HG03039 (cell line): ENCODE results near the gene IFNW1.
"Not testable (repeated sequence)": the region's sequence is repeated elsewhere in the genome, so short reads cannot be mapped to it uniquely, and the experiment has no call there.

Experiments
- ATAC-seq: cut with Tn5 transposase; IDR thresholded peaks from one replicate; pipeline ENCODE4 v1.9.1; 2021; ENCODE audit warnings: mild to moderate bottlenecking, moderate library complexity; ENCODE audit not compliant: unreplicated experiment

The IFNW1 gene

GRCh38 chr9:21141427-21141882 lies at the start of gene IFNW1:
Gene IFNW1 (minus strand): TSS chr9:21141832. CDS start chr9:21141570, 262 bp downstream.
- ATAC-seq: peak; percentile 70

DNA sequence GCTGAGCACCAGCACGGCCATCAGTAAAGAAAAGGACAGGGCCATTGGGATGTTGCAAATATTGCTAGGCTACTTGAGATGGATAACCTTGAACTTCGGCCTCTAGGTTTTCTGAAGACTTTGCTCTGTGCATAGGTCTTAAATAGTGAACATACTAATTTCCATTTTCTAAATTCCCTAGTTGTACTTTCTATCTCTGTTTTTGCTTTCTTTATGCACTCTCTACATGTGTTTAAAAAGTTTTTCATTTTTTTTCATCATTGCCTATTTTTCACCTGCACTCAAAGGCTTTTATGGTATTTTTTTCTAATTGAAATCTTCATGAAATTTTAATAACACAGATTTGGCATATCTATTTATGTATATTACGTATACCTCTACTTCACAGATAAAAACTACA lies 45.9 kb upstream of the IFNW1 start, which contains the start of gene IFNA4:
Gene IFNA4 (minus strand): TSS at position 101 of the 400 bp plus-strand sequence. CDS start 56 bp downstream, at position 45.
- ATAC-seq: not testable (repeated sequence)

GRCh38 chr9:21182810-21183736 lies 41.4 kb upstream of the IFNW1 start:
- peak; percentile 90 for ATAC-seq

DNA sequence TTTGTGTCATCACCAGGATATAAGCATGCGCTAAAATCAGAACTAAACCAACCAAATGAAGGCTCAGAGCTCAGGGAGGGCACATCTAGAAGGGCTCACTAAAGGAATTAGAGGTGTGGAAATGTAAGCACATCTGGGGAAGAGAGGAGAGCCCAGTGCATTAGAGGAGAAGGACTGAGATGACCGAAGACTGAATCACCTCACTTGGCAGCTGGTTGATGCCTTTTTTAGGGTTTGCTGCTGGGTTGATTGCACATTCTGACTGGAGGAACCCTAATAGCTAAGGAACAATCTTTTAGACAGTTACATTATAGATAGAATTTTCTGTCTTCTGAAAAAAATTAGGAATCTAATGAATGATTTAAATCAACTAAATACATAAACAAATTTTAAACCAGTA lies 33.0 kb upstream of the IFNW1 start:
- no peak for ATAC-seq

GRCh38 chr9:21172156-21172555 lies 30.5 kb upstream of the IFNW1 start:
- no peak for ATAC-seq

GRCh38 chr9:21171351-21171750 lies 29.7 kb upstream of the IFNW1 start:
- no peak for ATAC-seq

DNA sequence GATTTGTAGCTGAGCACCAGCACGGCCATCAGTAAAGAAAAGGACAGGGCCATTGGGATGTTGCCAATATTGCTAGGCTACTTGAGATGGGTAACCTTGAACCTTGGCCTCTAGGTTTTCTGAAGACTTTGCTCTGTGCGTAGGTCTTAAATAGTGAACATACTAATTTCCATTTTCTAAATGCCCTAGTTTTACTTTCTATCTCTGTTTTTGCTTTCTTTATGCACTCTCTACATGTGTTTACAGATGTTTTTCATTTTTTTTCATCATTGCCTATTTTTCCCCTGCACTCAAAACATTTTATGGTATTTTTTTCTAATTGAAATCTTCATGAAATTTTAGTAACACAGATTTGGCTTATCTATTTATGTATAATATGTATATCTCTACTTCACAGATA lies 24.9 kb upstream of the IFNW1 start, which contains the start of gene IFNA21:
Gene IFNA21 (minus strand): TSS at position 101 of the 400 bp plus-strand sequence. CDS start 48 bp downstream, at position 53.
- ATAC-seq: not testable (repeated sequence)

GRCh38 chr9:21165516-21165915 lies 23.9 kb upstream of the IFNW1 start:
- no peak for ATAC-seq

DNA sequence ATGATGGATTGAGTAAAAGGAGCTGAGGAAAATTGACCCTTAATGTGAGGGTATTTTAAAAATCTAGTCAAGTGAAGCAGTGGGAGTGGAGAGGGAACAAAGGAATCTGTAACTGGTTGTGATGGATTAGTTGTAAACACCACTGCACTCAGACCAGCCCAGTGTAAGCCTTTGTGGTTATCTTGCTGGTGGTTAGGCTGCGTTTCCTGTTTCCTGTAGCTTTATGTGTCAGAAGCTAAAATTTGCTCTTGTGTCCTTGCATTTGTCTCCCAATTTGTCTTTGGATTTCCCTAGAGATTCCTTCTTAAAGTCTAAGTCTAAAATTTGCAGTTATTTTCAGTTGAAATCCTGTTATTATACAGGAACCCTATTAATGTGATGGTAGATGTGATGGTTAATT lies 18.5 kb upstream of the IFNW1 start:
- peak; percentile 76 for ATAC-seq

- ATAC-seq: no peak
These were observed 13.9 kb upstream of the IFNW1 start for GRCh38 chr9:21155501-21155900.

DNA sequence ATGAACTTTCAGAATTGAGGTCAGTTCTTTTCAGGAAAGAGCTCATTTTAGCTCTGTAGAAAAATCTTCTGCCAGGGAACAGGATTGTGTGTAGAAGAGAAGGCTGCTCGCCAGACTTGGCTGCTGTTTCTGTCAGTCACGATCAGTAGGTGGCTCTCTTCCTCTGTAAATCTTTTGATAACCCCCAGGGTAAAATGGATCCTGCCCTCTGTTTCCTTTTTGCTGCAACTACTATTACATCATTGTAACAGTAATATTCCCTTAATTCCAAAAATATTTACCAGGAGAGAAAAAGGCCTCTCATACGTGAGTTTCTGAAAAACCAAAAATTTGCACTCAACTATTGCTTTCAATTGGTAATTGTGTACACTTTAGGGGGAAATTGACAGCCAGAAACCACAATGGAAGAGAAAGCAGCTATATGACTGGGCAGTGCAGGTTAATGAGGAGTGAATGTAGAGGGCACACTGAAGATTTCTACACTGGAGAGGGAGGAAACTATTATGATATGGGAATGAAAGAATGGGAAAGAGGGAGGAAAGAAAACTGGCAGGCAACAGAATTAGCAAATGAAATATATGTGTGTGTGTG lies 12.5 kb upstream of the IFNW1 start:
- ATAC-seq: peak; percentile 72

- peak; percentile 21 for ATAC-seq
These were observed 11.8 kb upstream of the IFNW1 start for GRCh38 chr9:21153336-21154017.

DNA sequence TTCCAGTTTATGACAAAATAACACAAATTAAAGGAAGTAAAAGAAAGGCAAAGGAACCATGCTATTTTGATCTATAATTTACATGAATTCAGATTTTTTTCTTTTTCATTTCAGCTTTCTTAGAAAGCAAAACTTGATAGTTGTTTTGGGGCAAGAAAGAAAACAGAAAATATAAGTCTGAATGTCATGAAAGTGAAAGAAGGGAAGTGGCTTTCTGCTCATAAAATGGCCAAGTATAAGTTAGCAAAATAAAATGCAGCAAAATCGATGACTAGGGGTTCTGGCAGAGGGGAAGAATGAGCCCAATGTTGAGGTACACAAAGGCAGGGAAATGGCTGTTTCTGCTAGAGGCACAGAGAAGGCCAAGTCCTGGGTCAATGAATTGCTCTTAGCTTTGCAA lies 3.0 kb upstream of the IFNW1 start:
- no peak for ATAC-seq

GRCh38 chr9:21137020-21137419 lies 4.6 kb downstream of the IFNW1 start:
- ATAC-seq: no peak

GRCh38 chr9:21135736-21136135 lies 5.9 kb downstream of the IFNW1 start:
- ATAC-seq: no peak

- not testable (repeated sequence) for ATAC-seq
These were observed 13.4 kb downstream of the IFNW1 start for GRCh38 chr9:21128186-21128585.

DNA sequence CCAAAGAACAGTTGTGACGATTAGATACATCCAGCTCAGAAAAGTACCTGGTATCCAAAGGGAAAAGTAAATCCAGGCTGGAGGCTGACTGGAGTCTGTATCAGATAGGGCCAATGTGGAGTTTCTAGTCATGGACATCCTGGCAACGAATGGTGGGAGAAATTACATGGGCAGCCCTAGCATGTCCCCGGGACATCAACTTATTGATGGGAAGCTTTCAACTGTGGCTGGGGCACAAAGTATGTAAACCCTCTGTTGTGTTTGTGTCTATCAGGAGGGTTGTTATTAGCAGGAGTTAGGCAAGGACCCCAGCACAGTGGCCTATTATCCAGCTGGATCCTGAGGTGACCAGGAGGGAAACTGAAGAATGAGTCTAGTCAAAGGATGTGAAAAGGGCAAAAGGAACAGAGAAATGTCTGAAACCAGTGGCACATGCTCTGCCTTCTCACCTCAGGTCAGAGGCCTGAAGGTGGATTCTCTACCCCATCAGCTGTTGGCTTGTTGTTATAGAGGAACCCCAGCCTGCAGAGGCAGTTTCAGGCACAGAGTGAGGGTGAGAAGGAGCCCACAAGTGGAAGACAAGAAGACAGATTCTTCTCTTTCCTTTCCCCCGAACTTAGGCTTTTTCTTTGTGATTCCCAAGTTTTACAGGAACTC lies 19.9 kb downstream of the IFNW1 start:
- ATAC-seq: peak; percentile 69

DNA sequence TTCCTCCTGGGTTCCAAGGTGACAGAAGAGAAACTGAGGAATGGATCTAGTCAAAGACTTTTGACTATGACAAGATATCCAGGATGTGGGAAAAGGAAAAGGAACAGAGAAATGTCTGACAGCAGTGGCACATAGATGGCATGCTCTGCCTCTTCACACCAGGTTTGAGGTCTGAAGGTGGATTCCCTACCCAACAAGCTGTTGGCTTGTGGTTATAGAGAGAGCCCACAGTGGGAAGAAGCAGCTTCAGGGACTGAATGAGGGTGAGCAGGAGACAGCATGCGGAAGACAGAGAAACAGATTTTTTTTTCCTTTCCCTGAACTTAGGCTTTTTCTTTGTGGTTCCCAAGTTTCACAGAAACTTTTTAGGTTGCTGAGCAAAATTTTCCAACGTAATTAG lies 20.6 kb downstream of the IFNW1 start:
- ATAC-seq: no peak

DNA sequence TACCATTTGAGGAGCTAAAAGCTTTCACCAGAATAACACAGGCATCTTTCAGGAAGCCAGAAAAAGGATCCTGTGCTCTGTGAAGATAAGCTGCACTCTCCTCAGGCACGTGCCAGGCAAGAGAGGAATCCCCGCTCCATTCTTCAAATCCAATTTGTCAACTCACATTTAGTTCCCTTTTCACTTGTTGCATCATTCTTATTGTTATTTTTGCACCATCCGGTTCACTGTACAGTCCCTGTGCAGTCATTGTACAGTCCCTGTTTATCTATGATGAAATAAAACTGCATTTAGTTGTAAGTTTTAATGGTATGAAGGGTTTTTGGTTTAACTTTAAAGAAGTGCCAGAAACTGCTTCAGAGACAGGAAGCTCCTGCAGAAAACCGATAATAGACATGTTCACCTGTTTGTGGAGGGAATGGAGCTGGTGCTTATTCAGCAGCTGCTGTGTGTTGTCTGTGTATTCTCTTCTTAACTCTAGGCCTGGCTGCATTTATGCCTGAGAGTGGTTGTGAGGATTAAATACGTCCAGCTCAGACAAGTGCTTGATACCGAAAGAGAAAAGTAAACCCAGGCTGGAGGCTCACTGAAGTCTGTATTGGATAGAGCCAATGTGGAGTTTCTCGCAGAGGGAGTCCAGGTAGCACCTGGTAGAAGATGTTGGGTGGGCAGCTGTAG lies 22.4 kb downstream of the IFNW1 start:
- ATAC-seq: peak; percentile 42

- ATAC-seq: no peak
These were observed 27.3 kb downstream of the IFNW1 start for GRCh38 chr9:21114311-21114710.
